Mucosa of stomach (tissue), 1 donor: ENCODE measurements around the gene SCARF1.

Experiments
- H3K27me3 ChIP-seq: one replicate; pipeline ENCODE4 v1.7.0; 2013; ENCODE audit warnings: mild to moderate bottlenecking, low read length; ENCODE audit not compliant: control insufficient read depth, insufficient read depth
- H3K36me3 ChIP-seq: one replicate; pipeline ENCODE4 v1.7.0; 2013; ENCODE audit warnings: low read length; ENCODE audit not compliant: control insufficient read depth, insufficient read depth
- H3K4me1 ChIP-seq: one replicate; pipeline ENCODE4 v1.7.0; 2013; ENCODE audit warnings: mild to moderate bottlenecking, low read length; ENCODE audit not compliant: control insufficient read depth, insufficient read depth
- H3K4me3 ChIP-seq: one replicate; pipeline ENCODE4 v1.7.0; 2013; ENCODE audit warnings: low read length
- H3K9ac ChIP-seq: one replicate; pipeline ENCODE4 v1.7.0; 2013; ENCODE audit warnings: mild to moderate bottlenecking, low read length, moderate library complexity
- H3K9me3 ChIP-seq: one replicate; pipeline ENCODE4 v1.7.0; 2013; ENCODE audit warnings: mild to moderate bottlenecking, low read length, moderate library complexity; ENCODE audit not compliant: control insufficient read depth
- donor health status: Pancreatic carcinoma.

SCARF1 gene

DNA sequence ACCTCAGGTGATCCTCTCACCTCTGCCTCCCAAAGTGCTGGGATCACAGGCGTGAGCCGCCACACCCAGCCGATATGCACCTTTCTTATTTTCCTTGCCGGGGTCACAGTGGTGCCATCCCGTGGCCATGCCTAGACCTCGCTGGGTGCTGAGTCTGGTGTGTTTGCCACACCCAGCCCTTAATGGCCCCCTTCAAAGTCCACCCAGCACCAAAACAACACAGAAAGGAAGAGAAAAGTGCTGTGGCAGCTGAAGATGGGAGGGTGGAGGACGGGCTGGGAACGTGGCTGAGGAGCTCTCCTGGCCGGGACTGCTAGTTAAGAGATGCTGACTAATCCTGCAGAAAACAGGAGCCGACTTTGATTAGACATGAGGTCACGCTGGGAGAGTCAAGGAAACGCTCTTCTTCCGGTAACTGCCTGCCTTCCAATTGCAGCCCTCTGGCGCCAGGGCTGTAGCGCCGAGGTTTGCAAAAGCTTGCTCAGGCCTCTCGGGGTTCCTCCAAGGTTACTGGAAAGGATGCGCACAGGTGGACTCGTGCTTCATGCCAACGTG is 27.8 kb downstream of the SCARF1 start:
- Histone ChIP-seq H3K4me3 (no peak overlapping the region), H3K36me3 (no peaks in the 10 kb centered on the region), H3K9ac (no peak overlapping the region), H3K27me3 (no peaks in the 10 kb centered on the region), H3K9me3 (no peaks in the 10 kb centered on the region), H3K4me1 (peaks cover 20% of the 10 kb centered on the region)

DNA sequence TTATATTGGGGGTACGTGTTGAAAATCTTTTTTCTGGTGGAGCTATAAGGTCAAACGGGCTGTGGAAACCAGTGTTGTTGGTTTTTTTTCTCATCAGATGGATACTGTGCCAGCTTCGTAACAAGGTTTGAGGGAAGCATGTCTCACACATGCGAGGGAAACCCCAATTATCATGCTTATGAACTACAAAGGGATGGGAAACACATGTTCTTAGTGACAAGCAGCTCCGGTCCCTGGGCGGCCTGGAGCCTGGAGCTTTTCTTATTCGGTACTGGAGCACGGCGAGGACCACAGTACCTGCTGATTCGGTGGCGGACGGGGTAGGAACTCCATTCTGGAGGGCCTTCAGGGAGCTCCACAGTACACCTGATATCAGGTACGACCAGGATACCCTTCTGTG is 29.4 kb downstream of the SCARF1 start:
- Histone ChIP-seq H3K27me3 (no peaks in the 10 kb centered on the region), H3K4me3 (no peak overlapping the region), H3K9ac (no peak overlapping the region), H3K9me3 (no peaks in the 10 kb centered on the region), H3K4me1 (peaks cover 20% of the 10 kb centered on the region), H3K36me3 (no peaks in the 10 kb centered on the region)

DNA sequence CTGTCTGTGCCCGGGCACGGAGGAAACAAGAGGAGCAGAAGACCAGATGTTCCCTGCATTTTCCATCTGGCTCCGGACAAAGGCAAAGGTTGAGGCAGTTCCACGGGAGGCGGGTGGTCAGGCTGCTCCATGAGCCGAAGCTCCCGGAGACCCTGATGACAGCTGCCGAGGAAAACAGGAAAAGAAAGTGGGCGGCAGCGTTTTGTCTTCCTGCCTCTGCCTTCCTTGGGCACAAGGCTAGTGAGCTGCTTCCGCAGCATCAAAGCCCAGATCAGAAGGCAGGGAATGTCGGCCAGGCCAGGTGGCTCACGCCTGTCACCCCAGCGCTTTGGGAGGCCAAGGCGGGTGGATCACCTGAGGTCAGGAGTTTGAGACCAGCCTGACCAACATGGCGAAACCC is 33.1 kb downstream of the SCARF1 start:
- peaks cover 7% of the 10 kb centered on the region for H3K4me1 ChIP-seq
- no peaks in the 10 kb centered on the region for H3K36me3 ChIP-seq
- no peak overlapping the region for H3K4me3 ChIP-seq
- H3K27me3 ChIP-seq = no peaks in the 10 kb centered on the region
- no peak overlapping the region for H3K9ac ChIP-seq
- no peaks in the 10 kb centered on the region for H3K9me3 ChIP-seq

DNA sequence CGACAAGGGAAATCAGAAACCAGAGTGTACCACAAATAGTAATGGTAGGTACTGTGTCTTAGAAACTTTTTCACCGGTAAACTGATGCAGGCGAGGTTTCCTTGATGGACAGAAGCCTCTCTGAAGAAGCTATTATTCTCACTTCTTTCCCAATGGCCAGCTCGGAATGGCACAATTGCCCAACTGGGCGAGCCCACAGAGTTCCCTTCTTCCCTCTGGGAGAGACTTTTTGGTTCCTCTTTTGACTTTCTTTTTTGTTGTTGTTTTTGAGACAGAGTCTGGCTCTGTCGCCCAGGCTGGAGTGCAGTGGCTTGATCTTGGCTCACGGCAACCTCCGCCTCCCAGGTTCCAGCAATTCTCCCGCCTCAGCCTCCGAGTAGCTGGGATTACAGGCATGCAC is 33.8 kb downstream of the SCARF1 start:
- Histone ChIP-seq H3K4me3 (no peak overlapping the region), H3K27me3 (no peaks in the 10 kb centered on the region), H3K9me3 (no peaks in the 10 kb centered on the region), H3K4me1 (peaks cover under 1% of the 10 kb centered on the region), H3K36me3 (no peaks in the 10 kb centered on the region), H3K9ac (no peak overlapping the region)

GRCh38 chr17:1608676-1609075 is 36.9 kb downstream of the SCARF1 start:
- Histone ChIP-seq H3K4me3 (no peak overlapping the region), H3K4me1 (no peaks in the 10 kb centered on the region), H3K27me3 (no peaks in the 10 kb centered on the region), H3K9ac (no peak overlapping the region), H3K36me3 (no peaks in the 10 kb centered on the region), H3K9me3 (no peaks in the 10 kb centered on the region)

- no peaks in the 10 kb centered on the region for H3K4me1 ChIP-seq
Observed at GRCh38 chr17:1607971-1608320, 37.6 kb downstream of the SCARF1 start.

GRCh38 chr17:1606352-1606985 is 39.1 kb downstream of the SCARF1 start:
- Histone ChIP-seq H3K9me3 (no peaks in the 10 kb centered on the region), H3K4me3 (no peak overlapping the region), H3K9ac (peak overlapping the region; percentile 24), H3K27me3 (no peaks in the 10 kb centered on the region), H3K4me1 (no peaks in the 10 kb centered on the region), H3K36me3 (no peaks in the 10 kb centered on the region)

More at GRCh38 chr17:1607971-1608320, 37.6 kb downstream of the SCARF1 start:
- Histone ChIP-seq H3K9ac (no peak overlapping the region), H3K9me3 (no peaks in the 10 kb centered on the region), H3K36me3 (no peaks in the 10 kb centered on the region), H3K27me3 (no peaks in the 10 kb centered on the region), H3K4me3 (no peak overlapping the region)

DNA sequence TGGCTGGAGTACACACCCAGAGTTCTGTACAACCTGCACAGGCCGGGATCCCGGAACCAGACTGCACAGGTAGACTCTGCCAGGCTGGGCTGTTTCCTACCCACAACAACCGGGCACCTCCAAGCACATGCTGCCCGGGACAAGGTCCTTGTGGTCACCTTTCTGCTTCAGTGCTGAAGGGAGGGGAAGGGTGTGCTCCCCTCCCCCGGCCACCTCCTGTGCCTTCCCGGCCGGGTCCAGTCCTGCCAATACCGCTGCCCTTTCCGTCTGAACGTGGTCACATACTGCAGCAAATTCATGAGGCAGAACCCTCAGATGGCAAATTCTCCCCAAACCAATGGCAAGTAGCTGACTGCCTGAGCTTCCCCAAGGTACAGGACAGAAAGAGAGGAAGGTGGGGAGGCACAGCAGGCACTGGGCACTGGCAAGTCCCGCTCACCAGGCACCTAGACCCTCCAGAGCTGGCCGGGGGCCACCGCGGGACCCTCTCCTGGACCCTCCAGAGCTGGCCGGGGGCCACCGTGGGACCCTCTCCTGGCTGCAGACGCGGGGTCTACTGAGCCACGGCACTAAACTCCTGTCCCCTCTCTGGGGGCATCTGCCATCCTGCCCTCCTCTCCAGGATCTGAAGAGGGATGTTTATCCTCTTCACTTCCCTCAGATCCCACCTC is 39.7 kb downstream of the SCARF1 start:
- H3K4me1 ChIP-seq = no peaks in the 10 kb centered on the region
- no peak overlapping the region for H3K9ac ChIP-seq
- H3K27me3 ChIP-seq = no peaks in the 10 kb centered on the region
- no peak overlapping the region for H3K4me3 ChIP-seq
- H3K36me3 ChIP-seq = no peaks in the 10 kb centered on the region
- H3K9me3 ChIP-seq = no peaks in the 10 kb centered on the region

GRCh38 chr17:1604831-1605528 is 40.6 kb downstream of the SCARF1 start:
- no peaks in the 10 kb centered on the region for H3K36me3 ChIP-seq
- H3K9ac ChIP-seq = no peak overlapping the region
- H3K4me3 ChIP-seq = no peak overlapping the region
- no peaks in the 10 kb centered on the region for H3K9me3 ChIP-seq
- H3K4me1 ChIP-seq = no peaks in the 10 kb centered on the region
- H3K27me3 ChIP-seq = no peaks in the 10 kb centered on the region

DNA sequence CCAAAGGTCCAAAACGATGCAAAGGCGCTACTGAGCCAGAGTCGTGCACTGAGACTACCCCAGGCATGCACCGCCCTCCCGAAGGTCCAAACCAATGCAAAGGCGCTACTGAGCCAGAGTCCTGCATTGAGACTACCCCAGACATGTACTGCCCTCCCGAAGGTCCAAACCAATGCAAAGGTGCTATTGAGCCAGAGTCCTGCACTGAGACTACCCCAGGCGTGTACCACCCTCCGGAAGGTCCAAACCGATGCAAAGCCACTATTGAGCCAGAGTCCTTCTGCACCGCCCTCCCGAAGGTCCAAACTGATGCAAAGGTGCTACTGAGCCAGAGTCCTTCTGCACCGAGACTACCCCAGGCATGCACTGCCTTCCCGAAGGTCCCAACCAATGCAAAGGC is 44.0 kb downstream of the SCARF1 start:
- Histone ChIP-seq H3K4me3 (no peak overlapping the region), H3K27me3 (no peaks in the 10 kb centered on the region), H3K36me3 (no peaks in the 10 kb centered on the region), H3K4me1 (peaks cover 15% of the 10 kb centered on the region), H3K9ac (no peak overlapping the region), H3K9me3 (no peaks in the 10 kb centered on the region)

DNA sequence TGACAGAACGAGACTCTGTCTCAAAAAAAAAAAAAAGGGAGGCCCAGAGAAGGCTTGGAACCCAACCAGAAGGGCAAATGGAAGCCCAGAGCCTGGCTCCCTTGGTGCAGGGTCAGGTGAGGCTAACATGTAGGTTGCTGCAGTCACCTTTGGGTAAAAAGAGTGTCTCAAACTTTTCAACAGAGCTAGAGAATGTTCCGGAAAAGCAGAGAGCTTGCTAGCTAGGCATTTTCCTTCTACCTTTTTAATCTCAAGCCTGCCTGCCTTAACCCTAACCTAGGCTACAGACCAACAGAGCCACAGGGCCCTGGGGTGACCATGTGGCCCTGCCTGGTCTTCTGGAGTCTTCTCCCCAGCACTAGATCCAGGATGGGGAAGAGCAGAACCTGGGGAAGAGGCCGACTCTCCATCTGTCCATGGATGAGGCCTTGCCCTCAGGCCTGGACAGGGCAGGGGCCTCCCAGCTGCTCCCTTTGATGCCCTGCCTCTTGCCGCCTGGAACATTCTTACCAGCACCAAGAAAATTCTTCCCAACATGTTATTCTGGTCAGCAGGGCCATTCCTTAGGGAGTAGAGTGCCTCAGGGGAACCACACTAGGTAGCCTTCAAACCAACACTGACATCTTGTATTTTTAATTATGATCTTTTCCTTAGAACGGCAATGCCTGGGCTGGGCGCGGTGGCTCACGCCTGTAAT is 47.0 kb downstream of the SCARF1 start:
- Histone ChIP-seq H3K4me1 (peaks cover 15% of the 10 kb centered on the region), H3K9ac (peak overlapping the region; percentile 13), H3K4me3 (no peak overlapping the region), H3K36me3 (no peaks in the 10 kb centered on the region), H3K9me3 (no peaks in the 10 kb centered on the region), H3K27me3 (no peaks in the 10 kb centered on the region)
